ENCODE results near the gene TMEM248. TPM values are rescaled to one million over a fixed set of nuclear protein-coding genes. Genes with fewer than 3 reads are reported as not detected.

The TMEM248 gene
- total and polyA plus RNA-seq, 2 donors (not counting 3 experiments of a cell fraction or from before 2014, with no cell fraction given): 107 to 220 TPM

DNA sequence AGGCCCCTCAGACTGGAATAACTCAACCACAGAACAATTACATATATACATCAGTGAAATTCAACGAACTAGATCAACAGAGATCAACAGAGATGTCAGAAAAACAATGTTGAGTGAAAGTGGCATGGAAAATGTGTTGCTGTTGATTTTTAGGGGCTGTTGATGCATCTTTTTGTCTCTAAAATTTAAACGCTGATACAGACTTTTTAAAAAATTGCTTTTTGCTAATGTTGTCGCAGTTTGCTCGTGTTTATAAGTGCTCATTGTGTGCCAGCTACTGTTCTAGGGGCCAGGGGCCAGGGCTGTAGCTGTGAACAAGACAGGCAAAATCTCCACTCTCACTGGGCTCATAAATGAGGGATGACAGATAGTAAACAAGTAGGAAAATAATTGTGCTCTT is 18.3 kb downstream of the TMEM248 start:
- intact Hi-C loops (cut with micrococcal nuclease): no loop called here
- Histone ChIP-seq H3K27me3 (ENCODE audit: control insufficient read depth in 2 of 2, insufficient read depth in 2 of 2, low read length in 2 of 2) (no peaks in the 10 kb centered on the region), H4K20me1 (replicated peaks; ENCODE audit: control insufficient read depth, extremely low read depth, insufficient read depth, low read length) (no peaks in the 10 kb centered on the region), H3K9ac (replicated peaks; ENCODE audit: extremely low read depth, insufficient read depth, low read length) (no peak overlapping the region), H3K79me2 (ENCODE audit: control insufficient read depth, insufficient read depth, low read length) (peaks cover 70% of the 10 kb centered on the region), H2AFZ (ENCODE audit: low read depth, low read length) (no peak overlapping the region), H3K9me3 (replicated peaks; ENCODE audit: control insufficient read depth, insufficient read depth, low read length) (no peaks in the 10 kb centered on the region), H3K4me2 (ENCODE audit: insufficient read depth, low read length) (no peak overlapping the region), H3K9me1 (replicated peaks; ENCODE audit: control insufficient read depth, extremely low read depth, insufficient read depth, low read length) (no peaks in the 10 kb centered on the region), H3K4me3 (replicated peaks in 1 of 3; ENCODE audit: insufficient read depth in 1 of 3, low read depth in 1 of 3, low read length in 3 of 3) (no peak overlapping the region), H3K4me1 (ENCODE audit: control insufficient read depth, extremely low read depth, insufficient read depth, low read length) (no peaks in the 10 kb centered on the region), H3K36me3 (ENCODE audit: control insufficient read depth in 2 of 2, extremely low read depth in 1 of 2, insufficient read depth in 2 of 2, low read length in 2 of 2) (peaks cover 0 to 9% of the 10 kb centered on the region in 2 experiments), H3K27ac (ENCODE audit: insufficient read depth, low read depth, low read length) (no peak overlapping the region)
- no peak for DNase-seq (ENCODE audit: low read depth, low spot score)
- CTCF ChIA-PET: no interaction called here
- FAIRE-seq: no peak
- POLR2A ChIA-PET: interaction anchor here (0.7 kb wide), 1 partner anchor 38 kb away, joined by 3 read pairs; no protein-coding TSS in a partner anchor
- no TSS peak for BruUV-seq (replicated peaks)
- no peak for TF ChIP-seq POLR2AphosphoS5 (IDR thresholded peaks at IDR 0.05; ENCODE audit: insufficient read depth, low read depth, low read length)
- TF ChIP-seq EZH2 (IDR thresholded peaks at IDR 0.05; ENCODE audit: borderline replicate concordance, low read depth, low read length, severe bottlenecking): no peak
- no peak for TF ChIP-seq CTCF (IDR thresholded peaks at IDR 0.05; ENCODE audit: extremely low read depth in 1 of 2, insufficient read depth in 1 of 2, low read depth in 1 of 2, low read length in 2 of 2)
- no peak for TF ChIP-seq FOS (IDR thresholded peaks at IDR 0.05; ENCODE audit: borderline replicate concordance, insufficient read depth, low read length)
- no peak for TF ChIP-seq POLR2A (IDR thresholded peaks at IDR 0.05; ENCODE audit: low read depth, low read length)
- TF ChIP-seq GATA2 (IDR thresholded peaks at IDR 0.05; ENCODE audit: insufficient read depth, insufficient read length, low read depth, low read length): no peak
- TF ChIP-seq MYC (IDR thresholded peaks at IDR 0.05; ENCODE audit: low read depth, low read length): no peak
- TF ChIP-seq MAX (IDR thresholded peaks at IDR 0.05; ENCODE audit: insufficient read depth, insufficient read length): no peak
- no peak for TF ChIP-seq JUN (IDR thresholded peaks at IDR 0.05; ENCODE audit: borderline replicate concordance, insufficient read depth, insufficient read length, low read depth)
- dilution Hi-C loops (cut with MboI; ENCODE audit: extremely low pct_ligation_motif_present, low sequenced_read_pairs): no loop called here
